WTC11 (cell line): ENCODE measurements around the gene KRT80. TPM values are rescaled to one million over a fixed set of nuclear protein-coding genes. Genes with fewer than 3 reads are reported as not detected.

ENCODE experiments used
- ATAC-seq: fragments of 200-7000 bp; cut with Tn5 transposase; 2 replicates; pipeline ENCODE4 v1.10.0; 2021; ENCODE audit warnings: mild to moderate bottlenecking, moderate library complexity
- CTCF ChIA-PET: fragments of 300-600 bp; sonication (Branson Sonifier 250); formaldehyde crosslinking; loops from one replicate; lab custom pipeline; 2021; ENCODE audit warnings: antibody characterized with exemption; lab: Charles Lee
- POLR2A ChIA-PET: fragments of 350-600 bp; sonication (Branson Sonifier 250); formaldehyde crosslinking; loops from one replicate; lab custom pipeline; 2021; ENCODE audit warnings: antibody characterized with exemption; lab: Charles Lee
- DNase-seq: peaks from one replicate; pipeline ENCODE4 v3.0.0; 2021; ENCODE audit warnings: low spot score
- H3K27ac Mint-ChIP-seq: 2 replicates; pipeline ENCODE4 v1.8.0; 2021; ENCODE audit warnings: mixed read lengths
- H3K27me3 Mint-ChIP-seq: 2 replicates; pipeline ENCODE4 v1.8.0; 2021; ENCODE audit warnings: low read depth, mild to moderate bottlenecking, moderate library complexity, mixed read lengths
- H3K36me3 Mint-ChIP-seq: 2 replicates; pipeline ENCODE4 v1.8.0; 2021; ENCODE audit warnings: mixed read lengths
- H3K4me1 Mint-ChIP-seq: 2 replicates; pipeline ENCODE4 v1.8.0; 2022; ENCODE audit warnings: mixed read lengths
- H3K4me3 Mint-ChIP-seq: 2 replicates; pipeline ENCODE4 v1.8.0; 2021; ENCODE audit warnings: mild to moderate bottlenecking, moderate library complexity, mixed read lengths
- H3K9me3 Mint-ChIP-seq: 2 replicates; pipeline ENCODE4 v1.8.0; 2021; ENCODE audit warnings: mixed read lengths
- CREM ChIP-seq: sonication (generic); formaldehyde crosslinking; IDR thresholded peaks from 2 replicates; pipeline ENCODE4 v1.8.1; 2022; ENCODE audit warnings: mild to moderate bottlenecking, missing genetic modification reagents, moderate library complexity
- EMX1 ChIP-seq: fragments of 250-450 bp; sonication (Bioruptor Pico); IDR thresholded peaks from 2 replicates; pipeline ENCODE4 v1.8.0; 2021; ENCODE audit warnings: mild to moderate bottlenecking
- ERG ChIP-seq: fragments of 250-450 bp; sonication (Bioruptor Pico); IDR thresholded peaks from 2 replicates; pipeline ENCODE4 v1.8.0; 2021; ENCODE audit warnings: mild to moderate bottlenecking
- FOXK1 ChIP-seq: sonication (generic); formaldehyde crosslinking; IDR thresholded peaks from 2 replicates; pipeline ENCODE4 v1.8.0; 2022; ENCODE audit warnings: mild to moderate bottlenecking, moderate library complexity, missing genetic modification reagents
- GTF2I ChIP-seq: fragments of 250-450 bp; sonication (Bioruptor Pico); conservative IDR thresholded peaks from 2 replicates; pipeline ENCODE4 v1.4.0; 2021; ENCODE audit warnings: mild to moderate bottlenecking
- HMGA2 ChIP-seq: fragments of 250-450 bp; sonication (Bioruptor Pico); IDR thresholded peaks from 2 replicates; pipeline ENCODE4 v1.4.0; 2021; ENCODE audit warnings: mild to moderate bottlenecking, moderate library complexity
- KAT7 ChIP-seq: sonication (generic); formaldehyde crosslinking; IDR thresholded peaks from 2 replicates; pipeline ENCODE4 v1.8.1; 2023; ENCODE audit warnings: missing genetic modification reagents, mild to moderate bottlenecking, borderline replicate concordance
- NFE2L1 ChIP-seq: sonication (generic); formaldehyde crosslinking; IDR thresholded peaks from 2 replicates; pipeline ENCODE4 v1.8.1; 2023; ENCODE audit warnings: missing genetic modification reagents
- NR2C2 ChIP-seq: sonication (generic); formaldehyde crosslinking; IDR thresholded peaks from 2 replicates; pipeline ENCODE4 v1.8.0; 2022; ENCODE audit warnings: mild to moderate bottlenecking, missing genetic modification reagents
- PRRX2 ChIP-seq: fragments of 250-450 bp; sonication (Bioruptor Pico); IDR thresholded peaks from 2 replicates; pipeline ENCODE4 v1.8.0; 2021; ENCODE audit warnings: mild to moderate bottlenecking
- RELA ChIP-seq: sonication (generic); formaldehyde crosslinking; IDR thresholded peaks from 2 replicates; pipeline ENCODE4 v1.8.1; 2022; ENCODE audit warnings: missing genetic modification reagents, mild to moderate bottlenecking, borderline replicate concordance
- SMAD3 ChIP-seq: sonication (generic); formaldehyde crosslinking; IDR thresholded peaks from 2 replicates; pipeline ENCODE4 v1.8.0; 2022; ENCODE audit warnings: missing genetic modification reagents, mild to moderate bottlenecking, borderline replicate concordance
- TCF7 ChIP-seq: sonication (generic); formaldehyde crosslinking; IDR thresholded peaks from 2 replicates; pipeline ENCODE4 v1.8.0; 2022; ENCODE audit warnings: mild to moderate bottlenecking, low read depth, missing genetic modification reagents, moderate library complexity
- ZBTB21 ChIP-seq: sonication (generic); formaldehyde crosslinking; IDR thresholded peaks from 2 replicates; pipeline ENCODE4 v1.8.1; 2023; ENCODE audit warnings: mild to moderate bottlenecking, missing genetic modification reagents, borderline replicate concordance
- ZNF396 ChIP-seq: fragments of 250-450 bp; sonication (Bioruptor Pico); IDR thresholded peaks from 2 replicates; pipeline ENCODE4 v1.8.0; 2021; ENCODE audit warnings: mild to moderate bottlenecking, moderate library complexity, borderline replicate concordance
- ZNF423 ChIP-seq: fragments of 250-450 bp; sonication (Bioruptor Pico); IDR thresholded peaks from 2 replicates; pipeline ENCODE4 v2.1.2; 2022; ENCODE audit warnings: mild to moderate bottlenecking, moderate library complexity
- ZNF512 ChIP-seq: sonication (generic); formaldehyde crosslinking; IDR thresholded peaks from 2 replicates; pipeline ENCODE4 v1.8.1; 2022; ENCODE audit warnings: missing genetic modification reagents, borderline replicate concordance
- total RNA-seq: library from RNA; stranded (reverse); gene quantifications from 3 replicates; pipeline ENCODE4 v1.2.3, GENCODE V29; 2021
- TF ChIP-seq, protein P1 (sequence below): sonication (generic); formaldehyde crosslinking; IDR thresholded peaks from 2 replicates; pipeline ENCODE4 v1.8.1; 2023; ENCODE audit warnings: mild to moderate bottlenecking, missing genetic modification reagents, borderline replicate concordance
- TF ChIP-seq, protein P2 (sequence below): sonication (generic); formaldehyde crosslinking; IDR thresholded peaks from 2 replicates; pipeline ENCODE4 v1.8.0; 2023; ENCODE audit warnings: mild to moderate bottlenecking, missing genetic modification reagents
- TF ChIP-seq, protein P3 (sequence below): sonication (generic); formaldehyde crosslinking; IDR thresholded peaks from 2 replicates; pipeline ENCODE4 v1.8.0; 2022; ENCODE audit warnings: mild to moderate bottlenecking, missing genetic modification reagents
- TF ChIP-seq, protein P4 (sequence below): fragments of 200-600 bp; IDR thresholded peaks from 2 replicates; pipeline ENCODE4 v1.8.0; 2022; ENCODE audit warnings: antibody characterized with exemption
- TF ChIP-seq, protein P5 (sequence below): fragments of 250-450 bp; sonication (Bioruptor Pico); IDR thresholded peaks from 2 replicates; pipeline ENCODE4 v2.1.2; 2022; ENCODE audit warnings: mild to moderate bottlenecking, moderate library complexity

The KRT80 gene
- total RNA-seq, 1 experiment from 2014 or later, result 0.11 TPM

DNA sequence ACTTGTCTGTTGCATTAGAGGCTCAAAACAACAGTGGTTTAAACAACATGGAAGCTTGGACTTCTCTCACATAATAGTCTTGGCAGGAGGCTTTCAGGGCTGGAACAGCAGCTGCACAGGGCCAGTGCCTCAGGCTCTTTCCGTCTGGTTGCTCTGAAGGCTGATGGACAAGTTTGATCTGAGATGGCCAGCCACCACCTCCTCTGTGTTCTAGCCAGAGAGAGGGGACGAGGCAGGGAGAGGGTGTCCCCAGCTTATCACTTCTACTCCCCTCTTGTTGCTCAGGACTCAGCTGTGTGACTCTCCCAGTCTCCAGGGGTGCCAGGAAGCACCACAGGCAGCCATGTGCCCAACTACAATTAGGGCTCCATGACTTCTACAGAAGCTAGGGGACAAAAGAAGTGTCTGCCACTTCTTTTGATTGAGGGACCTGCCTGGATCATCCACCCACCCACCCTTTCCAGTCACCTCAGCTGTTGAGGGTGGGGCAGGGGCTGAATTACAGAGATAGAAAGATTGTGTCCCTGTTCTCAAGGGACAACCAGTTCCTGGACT lies 65.7 kb downstream of the KRT80 start (continued):
- TF ChIP-seq, protein P1, sequence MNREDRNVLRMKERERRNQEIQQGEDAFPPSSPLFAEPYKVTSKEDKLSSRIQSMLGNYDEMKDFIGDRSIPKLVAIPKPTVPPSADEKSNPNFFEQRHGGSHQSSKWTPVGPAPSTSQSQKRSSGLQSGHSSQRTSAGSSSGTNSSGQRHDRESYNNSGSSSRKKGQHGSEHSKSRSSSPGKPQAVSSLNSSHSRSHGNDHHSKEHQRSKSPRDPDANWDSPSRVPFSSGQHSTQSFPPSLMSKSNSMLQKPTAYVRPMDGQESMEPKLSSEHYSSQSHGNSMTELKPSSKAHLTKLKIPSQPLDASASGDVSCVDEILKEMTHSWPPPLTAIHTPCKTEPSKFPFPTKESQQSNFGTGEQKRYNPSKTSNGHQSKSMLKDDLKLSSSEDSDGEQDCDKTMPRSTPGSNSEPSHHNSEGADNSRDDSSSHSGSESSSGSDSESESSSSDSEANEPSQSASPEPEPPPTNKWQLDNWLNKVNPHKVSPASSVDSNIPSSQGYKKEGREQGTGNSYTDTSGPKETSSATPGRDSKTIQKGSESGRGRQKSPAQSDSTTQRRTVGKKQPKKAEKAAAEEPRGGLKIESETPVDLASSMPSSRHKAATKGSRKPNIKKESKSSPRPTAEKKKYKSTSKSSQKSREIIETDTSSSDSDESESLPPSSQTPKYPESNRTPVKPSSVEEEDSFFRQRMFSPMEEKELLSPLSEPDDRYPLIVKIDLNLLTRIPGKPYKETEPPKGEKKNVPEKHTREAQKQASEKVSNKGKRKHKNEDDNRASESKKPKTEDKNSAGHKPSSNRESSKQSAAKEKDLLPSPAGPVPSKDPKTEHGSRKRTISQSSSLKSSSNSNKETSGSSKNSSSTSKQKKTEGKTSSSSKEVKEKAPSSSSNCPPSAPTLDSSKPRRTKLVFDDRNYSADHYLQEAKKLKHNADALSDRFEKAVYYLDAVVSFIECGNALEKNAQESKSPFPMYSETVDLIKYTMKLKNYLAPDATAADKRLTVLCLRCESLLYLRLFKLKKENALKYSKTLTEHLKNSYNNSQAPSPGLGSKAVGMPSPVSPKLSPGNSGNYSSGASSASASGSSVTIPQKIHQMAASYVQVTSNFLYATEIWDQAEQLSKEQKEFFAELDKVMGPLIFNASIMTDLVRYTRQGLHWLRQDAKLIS (CRISPR knock-in tag), result no peak
- TF ChIP-seq HMGA2 (CRISPR knock-in tag), result no peak
- TF ChIP-seq TCF7 (CRISPR knock-in tag), result no peak

- no peaks in the 10 kb centered on the region for H3K36me3 Mint-ChIP-seq
- POLR2A ChIA-PET, result interaction anchor here (0.5 to 0.9 kb wide), 3 partner anchors 22 to 1340 kb away, joined by 3 read pairs; no protein-coding TSS in a partner anchor
- H3K4me3 Mint-ChIP-seq, result peak overlapping the region; percentile 32; the same call in 1 of the 2 replicates
- 0 out of 2 replicates have a peak, but pooled peaks cover 4% of the 10 kb centered on the region for H3K27me3 Mint-ChIP-seq
- ATAC-seq, result peak; percentile 81
- no peaks in the 10 kb centered on the region for H3K9me3 Mint-ChIP-seq
- H3K27ac Mint-ChIP-seq, result peak overlapping the region; percentile 97
- CTCF ChIA-PET, result interaction anchor here (0.6 to 13.2 kb wide), 28 partner anchors 9 to 753 kb away, joined by 3 to 435 read pairs (median 4); partner anchors contain the start of genes ATG101 and SMIM41
- H3K4me1 Mint-ChIP-seq, result peaks cover 79% of the 10 kb centered on the region
- peak; percentile 65 for DNase-seq
- TF ChIP-seq NFE2L1 (CRISPR knock-in tag), result no peak
- no peak for TF ChIP-seq NR2C2
- TF ChIP-seq ZNF423 (CRISPR knock-in tag), result peak; percentile 86
- no peak for TF ChIP-seq EMX1 (CRISPR knock-in tag)
- TF ChIP-seq ZNF512, result no peak
- no peak for TF ChIP-seq KAT7 (CRISPR knock-in tag)
- TF ChIP-seq ZNF396 (CRISPR knock-in tag), result no peak
- TF ChIP-seq, protein P2, sequence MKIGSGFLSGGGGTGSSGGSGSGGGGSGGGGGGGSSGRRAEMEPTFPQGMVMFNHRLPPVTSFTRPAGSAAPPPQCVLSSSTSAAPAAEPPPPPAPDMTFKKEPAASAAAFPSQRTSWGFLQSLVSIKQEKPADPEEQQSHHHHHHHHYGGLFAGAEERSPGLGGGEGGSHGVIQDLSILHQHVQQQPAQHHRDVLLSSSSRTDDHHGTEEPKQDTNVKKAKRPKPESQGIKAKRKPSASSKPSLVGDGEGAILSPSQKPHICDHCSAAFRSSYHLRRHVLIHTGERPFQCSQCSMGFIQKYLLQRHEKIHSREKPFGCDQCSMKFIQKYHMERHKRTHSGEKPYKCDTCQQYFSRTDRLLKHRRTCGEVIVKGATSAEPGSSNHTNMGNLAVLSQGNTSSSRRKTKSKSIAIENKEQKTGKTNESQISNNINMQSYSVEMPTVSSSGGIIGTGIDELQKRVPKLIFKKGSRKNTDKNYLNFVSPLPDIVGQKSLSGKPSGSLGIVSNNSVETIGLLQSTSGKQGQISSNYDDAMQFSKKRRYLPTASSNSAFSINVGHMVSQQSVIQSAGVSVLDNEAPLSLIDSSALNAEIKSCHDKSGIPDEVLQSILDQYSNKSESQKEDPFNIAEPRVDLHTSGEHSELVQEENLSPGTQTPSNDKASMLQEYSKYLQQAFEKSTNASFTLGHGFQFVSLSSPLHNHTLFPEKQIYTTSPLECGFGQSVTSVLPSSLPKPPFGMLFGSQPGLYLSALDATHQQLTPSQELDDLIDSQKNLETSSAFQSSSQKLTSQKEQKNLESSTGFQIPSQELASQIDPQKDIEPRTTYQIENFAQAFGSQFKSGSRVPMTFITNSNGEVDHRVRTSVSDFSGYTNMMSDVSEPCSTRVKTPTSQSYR (CRISPR knock-in tag), result peak; percentile 56; the same call in 1 of the 2 replicates
- no peak for TF ChIP-seq GTF2I (CRISPR knock-in tag)
- no peak for TF ChIP-seq RELA
- TF ChIP-seq ERG, result no peak
- TF ChIP-seq, protein P3, sequence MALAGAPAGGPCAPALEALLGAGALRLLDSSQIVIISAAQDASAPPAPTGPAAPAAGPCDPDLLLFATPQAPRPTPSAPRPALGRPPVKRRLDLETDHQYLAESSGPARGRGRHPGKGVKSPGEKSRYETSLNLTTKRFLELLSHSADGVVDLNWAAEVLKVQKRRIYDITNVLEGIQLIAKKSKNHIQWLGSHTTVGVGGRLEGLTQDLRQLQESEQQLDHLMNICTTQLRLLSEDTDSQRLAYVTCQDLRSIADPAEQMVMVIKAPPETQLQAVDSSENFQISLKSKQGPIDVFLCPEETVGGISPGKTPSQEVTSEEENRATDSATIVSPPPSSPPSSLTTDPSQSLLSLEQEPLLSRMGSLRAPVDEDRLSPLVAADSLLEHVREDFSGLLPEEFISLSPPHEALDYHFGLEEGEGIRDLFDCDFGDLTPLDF (CRISPR knock-in tag), result no peak
- TF ChIP-seq, protein P4, sequence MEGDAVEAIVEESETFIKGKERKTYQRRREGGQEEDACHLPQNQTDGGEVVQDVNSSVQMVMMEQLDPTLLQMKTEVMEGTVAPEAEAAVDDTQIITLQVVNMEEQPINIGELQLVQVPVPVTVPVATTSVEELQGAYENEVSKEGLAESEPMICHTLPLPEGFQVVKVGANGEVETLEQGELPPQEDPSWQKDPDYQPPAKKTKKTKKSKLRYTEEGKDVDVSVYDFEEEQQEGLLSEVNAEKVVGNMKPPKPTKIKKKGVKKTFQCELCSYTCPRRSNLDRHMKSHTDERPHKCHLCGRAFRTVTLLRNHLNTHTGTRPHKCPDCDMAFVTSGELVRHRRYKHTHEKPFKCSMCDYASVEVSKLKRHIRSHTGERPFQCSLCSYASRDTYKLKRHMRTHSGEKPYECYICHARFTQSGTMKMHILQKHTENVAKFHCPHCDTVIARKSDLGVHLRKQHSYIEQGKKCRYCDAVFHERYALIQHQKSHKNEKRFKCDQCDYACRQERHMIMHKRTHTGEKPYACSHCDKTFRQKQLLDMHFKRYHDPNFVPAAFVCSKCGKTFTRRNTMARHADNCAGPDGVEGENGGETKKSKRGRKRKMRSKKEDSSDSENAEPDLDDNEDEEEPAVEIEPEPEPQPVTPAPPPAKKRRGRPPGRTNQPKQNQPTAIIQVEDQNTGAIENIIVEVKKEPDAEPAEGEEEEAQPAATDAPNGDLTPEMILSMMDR, result no peak
- TF ChIP-seq PRRX2 (CRISPR knock-in tag), result no peak
- no peak for TF ChIP-seq ZBTB21 (CRISPR knock-in tag)
- TF ChIP-seq CREM (CRISPR knock-in tag), result no peak
- TF ChIP-seq SMAD3, result no peak
- no peak for TF ChIP-seq TCF7 (CRISPR knock-in tag)
- TF ChIP-seq, protein P5, sequence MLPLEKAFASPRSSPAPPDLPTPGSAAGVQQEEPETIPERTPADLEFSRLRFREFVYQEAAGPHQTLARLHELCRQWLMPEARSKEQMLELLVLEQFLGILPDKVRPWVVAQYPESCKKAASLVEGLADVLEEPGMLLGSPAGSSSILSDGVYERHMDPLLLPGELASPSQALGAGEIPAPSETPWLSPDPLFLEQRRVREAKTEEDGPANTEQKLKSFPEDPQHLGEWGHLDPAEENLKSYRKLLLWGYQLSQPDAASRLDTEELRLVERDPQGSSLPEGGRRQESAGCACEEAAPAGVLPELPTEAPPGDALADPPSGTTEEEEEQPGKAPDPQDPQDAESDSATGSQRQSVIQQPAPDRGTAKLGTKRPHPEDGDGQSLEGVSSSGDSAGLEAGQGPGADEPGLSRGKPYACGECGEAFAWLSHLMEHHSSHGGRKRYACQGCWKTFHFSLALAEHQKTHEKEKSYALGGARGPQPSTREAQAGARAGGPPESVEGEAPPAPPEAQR (CRISPR knock-in tag), result no peak
- TF ChIP-seq FOXK1 (CRISPR knock-in tag), result 0 out of 2 replicates have a peak, but pooled peaks have one; percentile 7
Measured at GRCh38 chr12:52125476-52125900, 66.3 kb downstream of the KRT80 start.
